AG04450 (cell line): ENCODE results near the gene JADE2. TPM values are rescaled to one million over a fixed set of nuclear protein-coding genes. Genes with fewer than 3 reads are reported as not detected.
"Not testable (repeated sequence)": the region's sequence is repeated elsewhere in the genome, so short reads cannot be mapped to it uniquely, and the experiment has no call there.

ENCODE experiments used
- CTCF ChIA-PET: fragments of 300-600, 350-600 bp; formaldehyde crosslinking; extraction: SDS; loops from one replicate; lab custom pipeline; 2022; ENCODE audit warnings: antibody characterized with exemption, inconsistent platforms; lab: Charles Lee
- POLR2A ChIA-PET: fragments of 350-600 bp; formaldehyde crosslinking; extraction: SDS; loops from one replicate; lab custom pipeline; 2021; ENCODE audit warnings: antibody characterized with exemption, inconsistent platforms; lab: Yijun Ruan, JAX
- DNase-seq: peaks from one replicate; pipeline ENCODE4 v3.0.0-alpha.2; 2011; ENCODE audit warnings: low read depth, low spot score
- H3K27ac ChIP-seq: one replicate; pipeline ENCODE4 v1.5.1; 2012; ENCODE audit warnings: low read depth, low read length, control low read depth
- H3K27me3 ChIP-seq: one replicate; pipeline ENCODE4 v1.6.0; 2012; ENCODE audit warnings: low read length; ENCODE audit not compliant: control insufficient read depth, insufficient read depth
- H3K4me3 ChIP-seq: 2 replicates; pipeline ENCODE4 v1.5.1; 2011; ENCODE audit warnings: mild to moderate bottlenecking, low read depth, low read length, control low read depth
- H3K9me3 ChIP-seq: 2 replicates; pipeline ENCODE4 v1.5.1; 2012; ENCODE audit warnings: low read length; ENCODE audit not compliant: control insufficient read depth, insufficient read depth
- polyA plus RNA-seq: library from polyadenylated mRNA; depleted of rRNA; stranded (reverse); fragments of >200 nt; gene quantifications from 2 replicates; pipeline ENCODE4 v1.2.3, GENCODE V29; 2011
- TF ChIP-seq, protein P1 (sequence below): IDR thresholded peaks from 2 replicates; pipeline ENCODE4 v1.5.1; 2011; ENCODE audit warnings: low read depth, low read length, control low read depth, inconsistent platforms

JADE2 gene
- polyA plus RNA-seq, 1 experiment: 13.2 TPM

GRCh38 chr5:134551901-134552300 is 26.4 kb downstream of the JADE2 start:
- H3K27ac ChIP-seq: peak overlapping the region; percentile 94
- DNase-seq: no peak
- H3K27me3 ChIP-seq: no peaks in the 10 kb centered on the region
- no peak overlapping the region for H3K4me3 ChIP-seq
- POLR2A ChIA-PET: interaction anchor here (1.3 kb wide), 1 partner anchor 27 kb away, joined by 3 read pairs; no protein-coding TSS in a partner anchor
- CTCF ChIA-PET: no interaction called here
- TF ChIP-seq, protein P1, sequence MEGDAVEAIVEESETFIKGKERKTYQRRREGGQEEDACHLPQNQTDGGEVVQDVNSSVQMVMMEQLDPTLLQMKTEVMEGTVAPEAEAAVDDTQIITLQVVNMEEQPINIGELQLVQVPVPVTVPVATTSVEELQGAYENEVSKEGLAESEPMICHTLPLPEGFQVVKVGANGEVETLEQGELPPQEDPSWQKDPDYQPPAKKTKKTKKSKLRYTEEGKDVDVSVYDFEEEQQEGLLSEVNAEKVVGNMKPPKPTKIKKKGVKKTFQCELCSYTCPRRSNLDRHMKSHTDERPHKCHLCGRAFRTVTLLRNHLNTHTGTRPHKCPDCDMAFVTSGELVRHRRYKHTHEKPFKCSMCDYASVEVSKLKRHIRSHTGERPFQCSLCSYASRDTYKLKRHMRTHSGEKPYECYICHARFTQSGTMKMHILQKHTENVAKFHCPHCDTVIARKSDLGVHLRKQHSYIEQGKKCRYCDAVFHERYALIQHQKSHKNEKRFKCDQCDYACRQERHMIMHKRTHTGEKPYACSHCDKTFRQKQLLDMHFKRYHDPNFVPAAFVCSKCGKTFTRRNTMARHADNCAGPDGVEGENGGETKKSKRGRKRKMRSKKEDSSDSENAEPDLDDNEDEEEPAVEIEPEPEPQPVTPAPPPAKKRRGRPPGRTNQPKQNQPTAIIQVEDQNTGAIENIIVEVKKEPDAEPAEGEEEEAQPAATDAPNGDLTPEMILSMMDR: no peak
- H3K9me3 ChIP-seq: no peaks in the 10 kb centered on the region

DNA sequence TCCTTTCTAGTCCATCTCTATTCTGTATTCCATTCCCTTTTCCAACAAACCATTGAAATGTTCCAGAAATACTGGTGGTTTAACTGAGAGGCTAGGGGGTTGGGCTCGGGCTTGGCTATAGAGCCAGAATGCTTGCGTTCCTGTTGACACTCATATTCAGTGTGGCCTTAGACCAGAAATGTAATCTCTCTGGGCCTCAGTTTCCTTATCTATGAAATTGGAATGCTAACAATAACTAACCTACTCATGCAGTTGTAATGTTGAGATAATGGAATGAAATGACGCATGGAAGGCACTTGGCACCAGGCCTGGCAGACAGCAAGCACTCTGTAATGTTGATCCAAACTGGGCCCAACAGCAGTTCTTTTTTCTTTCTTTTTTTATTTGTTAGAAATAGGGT is 26.8 kb downstream of the JADE2 start:
- POLR2A ChIA-PET: interaction anchor here (1.1 kb wide), 1 partner anchor 27 kb away, joined by 6 read pairs; no protein-coding TSS in a partner anchor
- DNase-seq: peak; percentile 90
- Histone ChIP-seq H3K27ac (peak overlapping the region; percentile 94), H3K4me3 (no peak overlapping the region), H3K27me3 (no peaks in the 10 kb centered on the region), H3K9me3 (no peaks in the 10 kb centered on the region)
- TF ChIP-seq, protein P1: no peak
- CTCF ChIA-PET: no interaction called here

GRCh38 chr5:134552716-134553115 is 27.2 kb downstream of the JADE2 start:
- H3K27ac ChIP-seq: peak overlapping the region; percentile 90
- POLR2A ChIA-PET: interaction anchor here (1.1 kb wide), 1 partner anchor 28 kb away, joined by 6 read pairs; no protein-coding TSS in a partner anchor
- H3K9me3 ChIP-seq, H3K27me3 ChIP-seq, DNase-seq, H3K4me3 ChIP-seq: not testable (repeated sequence)
- CTCF ChIA-PET: interaction anchor here (0.7 kb wide), 1 partner anchor 94 kb away, joined by 7 read pairs; no protein-coding TSS in a partner anchor

GRCh38 chr5:134553821-134554267 is 28.4 kb downstream of the JADE2 start:
- Histone ChIP-seq H3K27me3 (no peaks in the 10 kb centered on the region), H3K27ac (peak overlapping the region; percentile 75), H3K9me3 (no peaks in the 10 kb centered on the region), H3K4me3 (no peak overlapping the region)
- DNase-seq: no peak
- ChIA-PET POLR2A (interaction anchor here (1.2 to 1.4 kb wide), 2 partner anchors 23 to 377 kb away, joined by 3 to 4 read pairs; partner anchors contain the start of gene SKP1), CTCF (no interaction called here)
- TF ChIP-seq, protein P1: no peak

- ChIA-PET CTCF (interaction anchor here (0.5 to 0.8 kb wide), 3 partner anchors 13 to 51 kb away, joined by 3 to 6 read pairs (median 4); no protein-coding TSS in a partner anchor), POLR2A (interaction anchor here (0.7 to 1.4 kb wide), 3 partner anchors 24 to 377 kb away, joined by 3 to 4 read pairs (median 4); partner anchors contain the start of gene SKP1)
- Histone ChIP-seq H3K27ac (peak overlapping the region; percentile 75), H3K4me3 (no peak overlapping the region), H3K9me3 (no peaks in the 10 kb centered on the region), H3K27me3 (no peaks in the 10 kb centered on the region)
- TF ChIP-seq, protein P1: no peak
- DNase-seq: peak; percentile 48
Observed at GRCh38 chr5:134554319-134555222, 29.1 kb downstream of the JADE2 start.
